Kidney (tissue), 14 donors: Measurements from ENCODE around the gene SLC1A1. TPM values are rescaled to one million over a fixed set of nuclear protein-coding genes. Genes with fewer than 3 reads are reported as not detected.
"Not testable (repeated sequence)": the region's sequence is repeated elsewhere in the genome, so short reads cannot be mapped to it uniquely, and the experiment has no call there.

Source experiments
- DNase-seq, 5 donors: peaks; one replicate each; pipeline ENCODE4 v3.0.0-alpha.2; 2013 to 2020
- FAIRE-seq: peaks from 2 replicates; lab custom pipeline; 2012; peaks lifted over from hg19 to GRCh38; lab: Jason Lieb, UNC
- H3K27ac ChIP-seq, 2 donors: one replicate each; pipeline ENCODE4 v1.7.0; 2013; ENCODE audit warnings: low read depth in 2 of 2, low read length in 2 of 2, inconsistent platforms in 1 of 2
- H3K27me3 ChIP-seq: one replicate; pipeline ENCODE4 v1.7.1; 2013; ENCODE audit warnings: low read length, inconsistent platforms; ENCODE audit not compliant: control insufficient read depth, insufficient read depth
- H3K36me3 ChIP-seq, 3 donors: one replicate each; pipeline versions ENCODE4 v1.7.0 to v1.7.1; 2013; ENCODE audit warnings: low read length in 3 of 3, control low read depth in 1 of 3, inconsistent platforms in 1 of 3; ENCODE audit not compliant: insufficient read depth in 3 of 3, control insufficient read depth in 2 of 3
- H3K4me1 ChIP-seq, 3 donors: one replicate each; pipeline versions ENCODE4 v1.7.0 to v1.7.1; 2013; ENCODE audit warnings: low read length in 3 of 3, inconsistent platforms in 1 of 3, low read depth in 1 of 3; ENCODE audit not compliant: control insufficient read depth in 2 of 3, insufficient read depth in 2 of 3
- H3K4me3 ChIP-seq, 3 donors: one replicate each; pipeline versions ENCODE4 v1.7.0 to v1.8.1; 2013; ENCODE audit warnings: low read length in 3 of 3, control low read depth in 1 of 3, inconsistent platforms in 1 of 3
- H3K9ac ChIP-seq, 3 donors: one replicate each; pipeline versions ENCODE4 v1.7.0 to v1.7.1; 2013; ENCODE audit warnings: low read length in 3 of 3, control low read depth in 1 of 3, inconsistent platforms in 1 of 3
- H3K9me3 ChIP-seq, 3 donors: one replicate each; pipeline versions ENCODE4 v1.7.0 to v1.7.1; 2013; ENCODE audit warnings: low read length in 3 of 3, control low read depth in 1 of 3, inconsistent platforms in 1 of 3; ENCODE audit not compliant: control insufficient read depth in 2 of 3, insufficient read depth in 1 of 3
- intact Hi-C: fragments of 100-400 bp; cut with DNase I; formaldehyde crosslinking; loops from one replicate; pipeline ENCODE4 v1.11.1; 2022
- polyA plus RNA-seq: library from polyadenylated mRNA; stranded (reverse); fragments of 350-450 nt; fragmentation: Illumina TruSeq; extraction: RNeasy Lipid Tissue Mini Kit (QIAGEN cat#74804); gene quantifications from one replicate; pipeline ENCODE4 v1.2.3, GENCODE V29; 2014; ENCODE audit warnings: low read depth, low replicate concordance; ENCODE audit not compliant: insufficient read depth
- total RNA-seq: library from RNA; stranded (reverse); fragmentation: NEBNext Ultra II Directional; extraction: Animal tissue kit (Norgen Biotek cat#: 25700); gene quantifications from one replicate; pipeline ENCODE4 v1.2.1, GENCODE V29; 2021
- TF ChIP-seq, protein P1 (sequence below): IDR thresholded peaks from 3 replicates; pipeline ENCODE4 v1.5.1; 2012; ENCODE audit warnings: mild to moderate bottlenecking, moderate library complexity, borderline replicate concordance; ENCODE audit not compliant: insufficient read depth; ENCODE audit errors: extremely low read depth
- donor health status: control.
- donor health status: control.
- donor health status: control.
- donor health status: control.
- donor health status: control.
- donor health status: DM: yes; HTN: yes; CAD: no.
- donor health status: Normal renal cell carcinoma (clear cell type).

Gene SLC1A1
- total and polyA plus RNA-seq, 2 donors from 2014 or later, result 19.0 to 19.6 TPM

DNA sequence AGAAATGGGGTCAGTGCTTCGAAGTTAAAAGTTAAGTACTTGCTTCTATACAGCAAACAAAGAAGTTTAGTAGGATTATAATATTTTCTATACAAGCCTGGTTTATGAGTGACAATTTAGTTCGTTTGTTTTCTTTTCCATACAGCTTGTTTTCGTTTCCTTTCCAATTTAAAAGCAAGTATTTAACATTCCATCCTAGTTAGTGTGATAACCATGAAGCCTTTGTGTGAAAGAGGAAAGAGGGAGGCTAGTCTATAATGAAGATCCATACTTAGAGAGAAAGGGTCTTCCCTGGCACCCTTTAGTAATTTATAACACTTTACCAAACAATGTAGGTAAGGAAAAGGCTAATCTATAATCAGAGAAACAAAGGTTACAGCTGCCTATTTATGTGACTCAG, 51.0 kb downstream of the SLC1A1 start:
- Histone ChIP-seq H3K27ac (peak overlapping the region; percentile 5 to 87), H3K4me1 (peaks cover 0 to 21% (median 2%) of the 10 kb centered on the region in 3 donors), H3K4me3 (peak overlapping the region in 1 of 3 donors; percentile 5), H3K9ac (peak overlapping the region in 1 of 3 donors; percentile 32), H3K36me3 (peaks cover 0 to 9% (median 0%) of the 10 kb centered on the region in 3 donors), H3K27me3 (no peaks in the 10 kb centered on the region), H3K9me3 (peaks cover 0 to 3% (median 0%) of the 10 kb centered on the region in 3 donors)
- FAIRE-seq, result no peak
- TF ChIP-seq, protein P1, sequence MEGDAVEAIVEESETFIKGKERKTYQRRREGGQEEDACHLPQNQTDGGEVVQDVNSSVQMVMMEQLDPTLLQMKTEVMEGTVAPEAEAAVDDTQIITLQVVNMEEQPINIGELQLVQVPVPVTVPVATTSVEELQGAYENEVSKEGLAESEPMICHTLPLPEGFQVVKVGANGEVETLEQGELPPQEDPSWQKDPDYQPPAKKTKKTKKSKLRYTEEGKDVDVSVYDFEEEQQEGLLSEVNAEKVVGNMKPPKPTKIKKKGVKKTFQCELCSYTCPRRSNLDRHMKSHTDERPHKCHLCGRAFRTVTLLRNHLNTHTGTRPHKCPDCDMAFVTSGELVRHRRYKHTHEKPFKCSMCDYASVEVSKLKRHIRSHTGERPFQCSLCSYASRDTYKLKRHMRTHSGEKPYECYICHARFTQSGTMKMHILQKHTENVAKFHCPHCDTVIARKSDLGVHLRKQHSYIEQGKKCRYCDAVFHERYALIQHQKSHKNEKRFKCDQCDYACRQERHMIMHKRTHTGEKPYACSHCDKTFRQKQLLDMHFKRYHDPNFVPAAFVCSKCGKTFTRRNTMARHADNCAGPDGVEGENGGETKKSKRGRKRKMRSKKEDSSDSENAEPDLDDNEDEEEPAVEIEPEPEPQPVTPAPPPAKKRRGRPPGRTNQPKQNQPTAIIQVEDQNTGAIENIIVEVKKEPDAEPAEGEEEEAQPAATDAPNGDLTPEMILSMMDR, result no peak
- intact Hi-C loops, result no loop called here
- no peak for DNase-seq

DNA sequence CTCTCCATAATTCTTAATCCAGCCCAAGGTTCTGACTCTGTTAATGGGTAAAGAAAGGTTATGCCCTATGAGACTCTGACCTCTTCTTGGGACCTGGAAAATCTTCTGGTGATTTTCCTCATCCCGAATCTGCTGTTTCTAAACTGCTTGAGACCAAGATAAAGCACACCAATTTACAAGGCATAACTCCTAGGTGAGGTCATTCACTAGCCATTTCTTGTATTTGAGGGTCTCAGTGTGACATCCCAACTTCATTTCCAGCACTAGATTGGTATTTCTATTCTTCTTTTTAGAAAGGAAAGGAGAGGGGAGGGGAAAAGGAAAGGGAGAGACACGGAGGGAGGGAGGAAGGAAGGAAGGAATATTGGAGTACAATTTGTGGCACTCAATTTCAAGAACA, 51.6 kb downstream of the SLC1A1 start:
- intact Hi-C loops, result no loop called here
- Histone ChIP-seq H3K4me1 (peaks cover 0 to 21% (median 2%) of the 10 kb centered on the region in 3 donors), H3K9ac (peak overlapping the region in 1 of 3 donors; percentile 27), H3K4me3 (no peak overlapping the region), H3K36me3 (peaks cover 0 to 9% (median 0%) of the 10 kb centered on the region in 3 donors), H3K27me3 (no peaks in the 10 kb centered on the region), H3K9me3 (peaks cover 0 to 3% (median 0%) of the 10 kb centered on the region in 3 donors), H3K27ac (peak overlapping the region; percentile 5 to 71)
- DNase-seq (no peak), FAIRE-seq (no peak)
- TF ChIP-seq, protein P1, result no peak

DNA sequence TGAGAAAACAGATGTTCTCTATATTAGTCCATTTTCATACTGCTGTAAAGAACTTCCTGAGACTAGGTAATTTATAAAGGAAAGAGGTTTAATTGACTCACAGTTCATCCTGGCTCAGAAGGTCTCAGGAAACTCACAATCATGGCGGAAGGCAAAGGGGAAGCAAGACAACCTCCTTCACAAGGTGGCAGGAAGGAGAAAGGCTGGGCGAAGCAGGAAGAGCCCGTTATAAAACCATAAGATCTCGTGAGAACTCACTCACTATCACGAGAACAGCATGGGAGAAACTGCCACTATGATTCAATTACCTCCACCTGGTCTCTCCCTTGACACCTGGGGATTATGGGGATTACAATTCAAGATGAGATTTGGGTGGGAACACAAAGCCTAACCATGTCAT, 54.4 kb downstream of the SLC1A1 start:
- DNase-seq, H3K27ac ChIP-seq, H3K9me3 ChIP-seq, H3K4me3 ChIP-seq, intact Hi-C loops, FAIRE-seq, H3K27me3 ChIP-seq, H3K36me3 ChIP-seq, H3K9ac ChIP-seq: not testable (repeated sequence)
- H3K4me1 ChIP-seq, result peaks cover 0 to 43% (median 7%) of the 10 kb centered on the region in 3 donors

DNA sequence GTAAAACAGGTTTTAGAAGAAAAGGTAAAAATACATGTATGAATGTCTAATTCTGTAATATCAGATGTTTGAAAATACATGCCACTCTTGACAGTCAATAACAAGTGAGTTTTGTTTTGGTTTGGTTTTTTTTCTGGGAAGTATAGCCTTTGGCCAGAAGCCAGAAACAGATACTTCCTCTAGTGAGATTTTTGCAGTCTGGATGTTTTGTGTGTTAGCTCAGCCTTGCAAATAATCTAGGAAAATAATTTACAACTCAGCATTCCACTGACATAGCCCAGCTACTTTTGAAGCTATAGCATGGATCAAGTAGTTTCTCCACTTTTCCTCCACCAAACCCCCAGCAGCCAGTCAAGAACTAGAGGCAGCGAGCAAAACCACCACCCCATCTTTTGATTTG, 56.7 kb downstream of the SLC1A1 start:
- DNase-seq (peak in 2 of 5 donors; percentile 56 to 80), FAIRE-seq (no peak)
- TF ChIP-seq, protein P1, result no peak

More for the DNA sequence above, 56.7 kb downstream of the SLC1A1 start:
- peaks cover 0 to 50% (median 19%) of the 10 kb centered on the region in 3 donors for H3K4me1 ChIP-seq
- H3K9me3 ChIP-seq, result no peaks in the 10 kb centered on the region
- no peak overlapping the region for H3K4me3 ChIP-seq
- peak overlapping the region; percentile 53 to 70 for H3K27ac ChIP-seq
- H3K9ac ChIP-seq, result no peak overlapping the region
- intact Hi-C loops, result no loop called here
- H3K27me3 ChIP-seq, result no peaks in the 10 kb centered on the region
- H3K36me3 ChIP-seq, result peaks cover 0 to 9% (median 0%) of the 10 kb centered on the region in 3 donors
